HEK293 (cell line): ENCODE data around the gene CXCL1.

Experiments
- CTCF ChIA-PET: fragments of 350-600 bp; formaldehyde crosslinking; extraction: SDS; loops from one replicate; lab custom pipeline; 2021; ENCODE audit warnings: antibody characterized with exemption; lab: Yijun Ruan, JAX
- POLR2A ChIA-PET: fragments of 300-600 bp; formaldehyde crosslinking; extraction: SDS; loops from one replicate; lab custom pipeline; 2020; ENCODE audit warnings: antibody characterized with exemption, inconsistent platforms; lab: Yijun Ruan, JAX
- H3K27ac ChIP-seq: fragments of 200-500 bp; sonication (Bioruptor generic); 2 replicates; pipeline ENCODE4 v1.5.1; 2014; ENCODE audit warnings: low read depth, low read length, control low read depth, inconsistent platforms; ENCODE audit errors: extremely low read depth
- H3K36me3 ChIP-seq, 2 experiments: fragments of 200-500 bp in 1 of 2; sonication (Bioruptor generic) in 1 of 2; 1 replicate in 1 of 2; 2 replicates in 1 of 2; pipeline ENCODE4 v1.5.1; 2014 to 2017; ENCODE audit warnings: inconsistent platforms in 2 of 2, low read length in 2 of 2; ENCODE audit not compliant: control insufficient read depth in 2 of 2, insufficient read depth in 1 of 2
- H3K4me1 ChIP-seq: fragments of 200-500 bp; sonication (Bioruptor generic); 2 replicates; pipeline ENCODE4 v1.5.1; 2014; ENCODE audit warnings: mild to moderate bottlenecking, low read length, inconsistent platforms; ENCODE audit not compliant: control insufficient read depth, insufficient read depth
- H3K4me3 ChIP-seq: 2 replicates; pipeline ENCODE4 v1.5.1; 2011; ENCODE audit warnings: low read depth, mild to moderate bottlenecking, control low read depth, low read length, moderate library complexity
- H3K9me3 ChIP-seq: fragments of 200-500 bp; sonication (Bioruptor generic); 2 replicates; pipeline ENCODE4 v1.5.1; 2014; ENCODE audit warnings: low read depth, low read length, inconsistent platforms; ENCODE audit not compliant: control insufficient read depth, insufficient read depth
- EGR2 ChIP-seq: fragments of 450-650 bp; formaldehyde crosslinking; IDR thresholded peaks from 2 replicates; pipeline ENCODE4 v1.5.1; 2016; ENCODE audit warnings: low read depth, missing biosample characterization, missing genetic modification characterization
- FEZF1 ChIP-seq: fragments of 450-650 bp; formaldehyde crosslinking; IDR thresholded peaks from 2 replicates; pipeline ENCODE4 v1.5.1; 2016; ENCODE audit warnings: missing biosample characterization, missing genetic modification characterization
- OVOL3 ChIP-seq: fragments of 450-650 bp; formaldehyde crosslinking; IDR thresholded peaks from 2 replicates; pipeline ENCODE4 v1.5.1; 2016; ENCODE audit warnings: missing biosample characterization, missing genetic modification characterization
- SP3 ChIP-seq: fragments of 450-650 bp; formaldehyde crosslinking; IDR thresholded peaks from 2 replicates; pipeline ENCODE4 v1.5.1; 2016; ENCODE audit warnings: missing biosample characterization, missing genetic modification characterization
- ZEB2 ChIP-seq: fragments of 450-650 bp; formaldehyde crosslinking; IDR thresholded peaks from 2 replicates; pipeline ENCODE4 v1.5.1; 2016; ENCODE audit warnings: missing biosample characterization, missing genetic modification characterization
- ZNF416 ChIP-seq: fragments of 450-650 bp; formaldehyde crosslinking; IDR thresholded peaks from 2 replicates; pipeline ENCODE4 v1.5.1; 2016; ENCODE audit warnings: missing biosample characterization, missing genetic modification characterization
- ZNF423 ChIP-seq: fragments of 450-650 bp; formaldehyde crosslinking; IDR thresholded peaks from 2 replicates; pipeline ENCODE4 v1.5.1; 2016; ENCODE audit warnings: missing biosample characterization, missing genetic modification characterization
- ZNF501 ChIP-seq: fragments of 450-650 bp; formaldehyde crosslinking; IDR thresholded peaks from 2 replicates; pipeline ENCODE4 v1.5.1; 2016; ENCODE audit warnings: missing biosample characterization, missing genetic modification characterization
- ZNF529 ChIP-seq: fragments of 450-650 bp; formaldehyde crosslinking; IDR thresholded peaks from 2 replicates; pipeline ENCODE4 v1.5.1; 2017; ENCODE audit warnings: missing genetic modification characterization, missing biosample characterization; ENCODE audit not compliant: insufficient replicate concordance
- ZNF600 ChIP-seq: fragments of 450-650 bp; formaldehyde crosslinking; IDR thresholded peaks from 2 replicates; pipeline ENCODE4 v1.5.1; 2016; ENCODE audit warnings: missing biosample characterization, missing genetic modification characterization
- ZNF623 ChIP-seq: fragments of 450-650 bp; formaldehyde crosslinking; IDR thresholded peaks from 2 replicates; pipeline ENCODE4 v1.5.1; 2016; ENCODE audit warnings: missing biosample characterization, missing genetic modification characterization
- ZNF776 ChIP-seq: fragments of 450-650 bp; formaldehyde crosslinking; IDR thresholded peaks from 2 replicates; pipeline ENCODE4 v1.5.0; 2017; ENCODE audit warnings: missing biosample characterization, missing genetic modification characterization, borderline replicate concordance
- ZNF792 ChIP-seq: fragments of 450-650 bp; formaldehyde crosslinking; IDR thresholded peaks from 2 replicates; pipeline ENCODE4 v1.5.1; 2016; ENCODE audit warnings: missing biosample characterization, missing genetic modification characterization
- TF ChIP-seq, protein P1 (sequence below): fragments of 450-650 bp; formaldehyde crosslinking; IDR thresholded peaks from 2 replicates; pipeline ENCODE4 v1.5.1; 2016; ENCODE audit warnings: missing biosample characterization, missing genetic modification characterization
- TF ChIP-seq, protein P2 (sequence below): fragments of 450-650 bp; formaldehyde crosslinking; IDR thresholded peaks from 2 replicates; pipeline ENCODE4 v1.5.1; 2016; ENCODE audit warnings: missing biosample characterization, missing genetic modification characterization
- TF ChIP-seq, protein P3 (sequence below): fragments of 450-650 bp; formaldehyde crosslinking; IDR thresholded peaks from 2 replicates; pipeline ENCODE4 v1.5.1; 2017; ENCODE audit warnings: missing biosample characterization, missing genetic modification characterization
- TF ChIP-seq, protein P4 (sequence below): fragments of 450-650 bp; formaldehyde crosslinking; IDR thresholded peaks from 2 replicates; pipeline ENCODE4 v1.5.1; 2016; ENCODE audit warnings: missing biosample characterization, missing genetic modification characterization, borderline replicate concordance
- TF ChIP-seq, protein P5 (sequence below): fragments of 450-650 bp; formaldehyde crosslinking; IDR thresholded peaks from 2 replicates; pipeline ENCODE4 v1.5.1; 2016; ENCODE audit warnings: missing biosample characterization, missing genetic modification characterization

CXCL1 gene

DNA sequence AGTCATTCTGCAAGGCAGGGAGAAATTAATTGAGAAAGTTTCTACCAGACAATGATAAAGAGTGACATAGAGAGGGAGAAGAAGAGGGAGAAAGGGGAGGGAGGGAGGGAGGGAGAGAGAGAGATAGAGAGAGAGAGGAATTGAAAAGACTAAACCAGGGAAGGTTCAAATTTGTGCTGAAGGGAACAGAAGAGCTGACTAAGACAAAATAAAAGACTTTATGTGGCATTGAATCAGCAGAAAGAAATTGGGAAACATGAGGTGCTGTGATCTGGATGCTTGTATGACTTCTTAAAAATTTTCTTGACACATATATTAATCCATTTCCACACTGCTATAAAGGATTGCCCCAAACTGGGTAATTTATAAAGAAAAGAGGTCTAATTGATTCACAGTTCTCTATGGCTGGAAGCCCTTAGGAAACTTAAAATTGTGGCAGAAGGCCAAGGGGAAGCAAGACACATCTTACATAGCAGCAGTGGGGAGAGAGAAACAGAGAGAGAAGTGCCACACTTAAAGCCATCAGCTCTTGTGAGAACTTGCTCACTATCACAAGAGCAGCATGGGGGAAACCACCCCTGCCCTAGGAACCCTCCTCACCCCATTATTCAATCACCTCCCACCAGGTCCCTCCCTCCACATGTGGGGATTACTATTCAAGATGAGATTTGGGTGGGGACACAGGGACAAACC, 46.2 kb upstream of the CXCL1 start:
- Histone ChIP-seq H3K27ac (no peak overlapping the region), H3K4me3 (no peak overlapping the region), H3K36me3 (no peaks in the 10 kb centered on the region), H3K4me1 (no peaks in the 10 kb centered on the region), H3K9me3 (no peaks in the 10 kb centered on the region)
- TF ChIP-seq ZNF529 = no peak
- TF ChIP-seq ZNF501 (tag by site-specific recombination) = no peak
- no peak for TF ChIP-seq ZEB2 (tag by site-specific recombination)
- TF ChIP-seq, protein P1, sequence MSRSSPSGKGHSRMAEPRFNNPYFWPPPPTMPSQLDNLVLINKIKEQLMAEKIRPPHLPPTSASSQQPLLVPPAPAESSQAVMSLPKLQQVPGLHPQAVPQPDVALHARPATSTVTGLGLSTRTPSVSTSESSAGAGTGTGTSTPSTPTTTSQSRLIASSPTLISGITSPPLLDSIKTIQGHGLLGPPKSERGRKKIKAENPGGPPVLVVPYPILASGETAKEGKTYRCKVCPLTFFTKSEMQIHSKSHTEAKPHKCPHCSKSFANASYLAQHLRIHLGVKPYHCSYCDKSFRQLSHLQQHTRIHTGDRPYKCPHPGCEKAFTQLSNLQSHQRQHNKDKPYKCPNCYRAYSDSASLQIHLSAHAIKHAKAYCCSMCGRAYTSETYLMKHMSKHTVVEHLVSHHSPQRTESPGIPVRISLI (tag by site-specific recombination) = no peak
- TF ChIP-seq SP3 (tag by site-specific recombination) = no peak
- TF ChIP-seq, protein P2, sequence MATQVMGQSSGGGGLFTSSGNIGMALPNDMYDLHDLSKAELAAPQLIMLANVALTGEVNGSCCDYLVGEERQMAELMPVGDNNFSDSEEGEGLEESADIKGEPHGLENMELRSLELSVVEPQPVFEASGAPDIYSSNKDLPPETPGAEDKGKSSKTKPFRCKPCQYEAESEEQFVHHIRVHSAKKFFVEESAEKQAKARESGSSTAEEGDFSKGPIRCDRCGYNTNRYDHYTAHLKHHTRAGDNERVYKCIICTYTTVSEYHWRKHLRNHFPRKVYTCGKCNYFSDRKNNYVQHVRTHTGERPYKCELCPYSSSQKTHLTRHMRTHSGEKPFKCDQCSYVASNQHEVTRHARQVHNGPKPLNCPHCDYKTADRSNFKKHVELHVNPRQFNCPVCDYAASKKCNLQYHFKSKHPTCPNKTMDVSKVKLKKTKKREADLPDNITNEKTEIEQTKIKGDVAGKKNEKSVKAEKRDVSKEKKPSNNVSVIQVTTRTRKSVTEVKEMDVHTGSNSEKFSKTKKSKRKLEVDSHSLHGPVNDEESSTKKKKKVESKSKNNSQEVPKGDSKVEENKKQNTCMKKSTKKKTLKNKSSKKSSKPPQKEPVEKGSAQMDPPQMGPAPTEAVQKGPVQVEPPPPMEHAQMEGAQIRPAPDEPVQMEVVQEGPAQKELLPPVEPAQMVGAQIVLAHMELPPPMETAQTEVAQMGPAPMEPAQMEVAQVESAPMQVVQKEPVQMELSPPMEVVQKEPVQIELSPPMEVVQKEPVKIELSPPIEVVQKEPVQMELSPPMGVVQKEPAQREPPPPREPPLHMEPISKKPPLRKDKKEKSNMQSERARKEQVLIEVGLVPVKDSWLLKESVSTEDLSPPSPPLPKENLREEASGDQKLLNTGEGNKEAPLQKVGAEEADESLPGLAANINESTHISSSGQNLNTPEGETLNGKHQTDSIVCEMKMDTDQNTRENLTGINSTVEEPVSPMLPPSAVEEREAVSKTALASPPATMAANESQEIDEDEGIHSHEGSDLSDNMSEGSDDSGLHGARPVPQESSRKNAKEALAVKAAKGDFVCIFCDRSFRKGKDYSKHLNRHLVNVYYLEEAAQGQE (tag by site-specific recombination) = no peak
- TF ChIP-seq ZNF416 (tag by site-specific recombination) = no peak
- no peak for TF ChIP-seq EGR2
- no peak for TF ChIP-seq ZNF623
- TF ChIP-seq, protein P3, sequence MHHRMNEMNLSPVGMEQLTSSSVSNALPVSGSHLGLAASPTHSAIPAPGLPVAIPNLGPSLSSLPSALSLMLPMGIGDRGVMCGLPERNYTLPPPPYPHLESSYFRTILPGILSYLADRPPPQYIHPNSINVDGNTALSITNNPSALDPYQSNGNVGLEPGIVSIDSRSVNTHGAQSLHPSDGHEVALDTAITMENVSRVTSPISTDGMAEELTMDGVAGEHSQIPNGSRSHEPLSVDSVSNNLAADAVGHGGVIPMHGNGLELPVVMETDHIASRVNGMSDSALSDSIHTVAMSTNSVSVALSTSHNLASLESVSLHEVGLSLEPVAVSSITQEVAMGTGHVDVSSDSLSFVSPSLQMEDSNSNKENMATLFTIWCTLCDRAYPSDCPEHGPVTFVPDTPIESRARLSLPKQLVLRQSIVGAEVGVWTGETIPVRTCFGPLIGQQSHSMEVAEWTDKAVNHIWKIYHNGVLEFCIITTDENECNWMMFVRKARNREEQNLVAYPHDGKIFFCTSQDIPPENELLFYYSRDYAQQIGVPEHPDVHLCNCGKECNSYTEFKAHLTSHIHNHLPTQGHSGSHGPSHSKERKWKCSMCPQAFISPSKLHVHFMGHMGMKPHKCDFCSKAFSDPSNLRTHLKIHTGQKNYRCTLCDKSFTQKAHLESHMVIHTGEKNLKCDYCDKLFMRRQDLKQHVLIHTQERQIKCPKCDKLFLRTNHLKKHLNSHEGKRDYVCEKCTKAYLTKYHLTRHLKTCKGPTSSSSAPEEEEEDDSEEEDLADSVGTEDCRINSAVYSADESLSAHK = no peak
- ChIA-PET CTCF (no interaction called here), POLR2A (no interaction called here)

DNA sequence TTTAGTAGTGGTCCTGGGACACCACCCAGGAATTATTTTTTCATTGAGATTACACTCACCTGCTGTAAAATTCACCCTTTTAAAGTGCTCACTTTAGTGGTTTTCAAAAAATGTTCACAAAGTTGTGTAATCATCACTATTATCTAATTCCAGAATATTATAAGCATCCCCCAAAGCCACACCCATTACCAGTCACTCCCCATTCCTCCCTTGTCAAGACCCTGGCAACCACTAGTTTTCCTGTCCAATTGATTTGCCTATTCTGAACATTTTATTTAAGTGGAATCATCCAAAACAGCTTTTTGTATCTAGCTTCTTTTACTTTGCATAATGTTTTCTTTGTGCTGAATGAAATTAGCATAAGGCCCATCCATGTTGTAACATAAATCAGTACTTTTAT, 45.4 kb upstream of the CXCL1 start:
- no peaks in the 10 kb centered on the region for H3K36me3 ChIP-seq
- ChIA-PET POLR2A (no interaction called here), CTCF (interaction anchor here (0.6 kb wide), 1 partner anchor 70 kb away, joined by 3 read pairs; no protein-coding TSS in a partner anchor)
- TF ChIP-seq ZNF600 (tag by site-specific recombination) = no peak
- TF ChIP-seq FEZF1 (tag by site-specific recombination) = no peak
- TF ChIP-seq ZNF792 = no peak
- no peak for TF ChIP-seq OVOL3 (tag by site-specific recombination)
- TF ChIP-seq ZNF529 = no peak
- TF ChIP-seq ZNF423 (tag by site-specific recombination) = no peak
- TF ChIP-seq, protein P4, sequence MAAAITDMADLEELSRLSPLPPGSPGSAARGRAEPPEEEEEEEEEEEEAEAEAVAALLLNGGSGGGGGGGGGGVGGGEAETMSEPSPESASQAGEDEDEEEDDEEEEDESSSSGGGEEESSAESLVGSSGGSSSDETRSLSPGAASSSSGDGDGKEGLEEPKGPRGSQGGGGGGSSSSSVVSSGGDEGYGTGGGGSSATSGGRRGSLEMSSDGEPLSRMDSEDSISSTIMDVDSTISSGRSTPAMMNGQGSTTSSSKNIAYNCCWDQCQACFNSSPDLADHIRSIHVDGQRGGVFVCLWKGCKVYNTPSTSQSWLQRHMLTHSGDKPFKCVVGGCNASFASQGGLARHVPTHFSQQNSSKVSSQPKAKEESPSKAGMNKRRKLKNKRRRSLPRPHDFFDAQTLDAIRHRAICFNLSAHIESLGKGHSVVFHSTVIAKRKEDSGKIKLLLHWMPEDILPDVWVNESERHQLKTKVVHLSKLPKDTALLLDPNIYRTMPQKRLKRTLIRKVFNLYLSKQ = no peak
- TF ChIP-seq ZNF776 (tag by site-specific recombination) = no peak
- TF ChIP-seq, protein P5, sequence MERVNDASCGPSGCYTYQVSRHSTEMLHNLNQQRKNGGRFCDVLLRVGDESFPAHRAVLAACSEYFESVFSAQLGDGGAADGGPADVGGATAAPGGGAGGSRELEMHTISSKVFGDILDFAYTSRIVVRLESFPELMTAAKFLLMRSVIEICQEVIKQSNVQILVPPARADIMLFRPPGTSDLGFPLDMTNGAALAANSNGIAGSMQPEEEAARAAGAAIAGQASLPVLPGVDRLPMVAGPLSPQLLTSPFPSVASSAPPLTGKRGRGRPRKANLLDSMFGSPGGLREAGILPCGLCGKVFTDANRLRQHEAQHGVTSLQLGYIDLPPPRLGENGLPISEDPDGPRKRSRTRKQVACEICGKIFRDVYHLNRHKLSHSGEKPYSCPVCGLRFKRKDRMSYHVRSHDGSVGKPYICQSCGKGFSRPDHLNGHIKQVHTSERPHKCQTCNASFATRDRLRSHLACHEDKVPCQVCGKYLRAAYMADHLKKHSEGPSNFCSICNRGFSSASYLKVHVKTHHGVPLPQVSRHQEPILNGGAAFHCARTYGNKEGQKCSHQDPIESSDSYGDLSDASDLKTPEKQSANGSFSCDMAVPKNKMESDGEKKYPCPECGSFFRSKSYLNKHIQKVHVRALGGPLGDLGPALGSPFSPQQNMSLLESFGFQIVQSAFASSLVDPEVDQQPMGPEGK (tag by site-specific recombination) = no peak
- H3K9me3 ChIP-seq = no peaks in the 10 kb centered on the region
- H3K4me1 ChIP-seq = no peaks in the 10 kb centered on the region
- no peak overlapping the region for H3K27ac ChIP-seq
- no peak overlapping the region for H3K4me3 ChIP-seq
